ENCODE data around the gene KDM4C. TPM values are rescaled to one million over a fixed set of nuclear protein-coding genes. Genes with fewer than 3 reads are reported as not detected.

KDM4C gene
- total RNA-seq, 1 experiment from 2014 or later = 16.8 TPM

DNA sequence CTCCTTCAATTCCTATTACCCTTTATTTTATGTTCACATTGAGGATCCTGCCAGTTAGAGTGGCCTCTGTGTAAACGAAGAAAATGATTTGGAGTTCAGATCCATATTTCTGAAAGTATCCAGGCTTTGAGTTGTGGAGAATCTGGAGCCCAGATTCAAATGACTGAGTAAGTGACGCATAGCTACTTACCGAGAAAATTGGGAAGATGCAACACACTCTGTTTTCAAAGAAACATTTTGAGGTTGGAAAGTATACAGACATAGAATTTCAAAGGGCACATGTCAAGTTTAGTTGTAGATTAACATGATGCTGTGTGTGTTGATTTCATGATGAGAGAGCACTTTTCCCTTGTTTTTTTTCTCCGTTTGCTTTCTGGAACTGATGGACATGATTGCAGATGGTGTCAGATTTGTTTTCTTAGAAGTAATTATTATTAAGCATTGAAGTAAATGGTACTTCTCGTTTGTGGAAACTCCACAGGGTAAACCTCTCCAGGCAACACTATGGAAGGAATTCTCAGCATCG lies 148.1 kb downstream of the KDM4C start:
- ChIA-PET RAD21 (ENCODE audit: low non-redundant PET in 1 of 2, low total read pairs in 2 of 2, uncharacterized antibody in 2 of 2, unreplicated experiment in 2 of 2) (no interaction called here), CTCF (no interaction called here), POLR2A (no interaction called here)
- H2AFZ ChIP-seq (ENCODE audit: low read depth, low read length, poor library complexity, severe bottlenecking) = no peak overlapping the region
- BruUV-seq (replicated peaks) = no TSS peak
- no peak overlapping the region for H3K4me3 ChIP-seq (replicated peaks in 1 of 2; ENCODE audit: low read depth in 1 of 2, low read length in 2 of 2)
- peaks cover 11 to 15% of the 10 kb centered on the region in 2 experiments for H3K4me1 ChIP-seq (ENCODE audit: control insufficient read depth in 1 of 2, insufficient read depth in 2 of 2, low read length in 2 of 2)
- DNase-seq (ENCODE audit: low read depth, low spot score) = no peak
- TF ChIP-seq ELF1 (IDR thresholded peaks at IDR 0.05; ENCODE audit: borderline replicate concordance, low read depth) (no peak), SP1 (IDR thresholded peaks at IDR 0.05; ENCODE audit: low read depth) (no peak), POLR2A (IDR thresholded peaks at IDR 0.05; ENCODE audit: borderline replicate concordance, extremely low read depth, insufficient read depth, insufficient read length) (no peak), SRF (IDR thresholded peaks at IDR 0.05; ENCODE audit: low read depth) (no peak), ZNF274 (IDR thresholded peaks at IDR 0.05; ENCODE audit: low read depth, low read length) (no peak), SIN3A (IDR thresholded peaks at IDR 0.05; ENCODE audit: low read depth) (no peak)
- TF ChIP-seq, protein P1, sequence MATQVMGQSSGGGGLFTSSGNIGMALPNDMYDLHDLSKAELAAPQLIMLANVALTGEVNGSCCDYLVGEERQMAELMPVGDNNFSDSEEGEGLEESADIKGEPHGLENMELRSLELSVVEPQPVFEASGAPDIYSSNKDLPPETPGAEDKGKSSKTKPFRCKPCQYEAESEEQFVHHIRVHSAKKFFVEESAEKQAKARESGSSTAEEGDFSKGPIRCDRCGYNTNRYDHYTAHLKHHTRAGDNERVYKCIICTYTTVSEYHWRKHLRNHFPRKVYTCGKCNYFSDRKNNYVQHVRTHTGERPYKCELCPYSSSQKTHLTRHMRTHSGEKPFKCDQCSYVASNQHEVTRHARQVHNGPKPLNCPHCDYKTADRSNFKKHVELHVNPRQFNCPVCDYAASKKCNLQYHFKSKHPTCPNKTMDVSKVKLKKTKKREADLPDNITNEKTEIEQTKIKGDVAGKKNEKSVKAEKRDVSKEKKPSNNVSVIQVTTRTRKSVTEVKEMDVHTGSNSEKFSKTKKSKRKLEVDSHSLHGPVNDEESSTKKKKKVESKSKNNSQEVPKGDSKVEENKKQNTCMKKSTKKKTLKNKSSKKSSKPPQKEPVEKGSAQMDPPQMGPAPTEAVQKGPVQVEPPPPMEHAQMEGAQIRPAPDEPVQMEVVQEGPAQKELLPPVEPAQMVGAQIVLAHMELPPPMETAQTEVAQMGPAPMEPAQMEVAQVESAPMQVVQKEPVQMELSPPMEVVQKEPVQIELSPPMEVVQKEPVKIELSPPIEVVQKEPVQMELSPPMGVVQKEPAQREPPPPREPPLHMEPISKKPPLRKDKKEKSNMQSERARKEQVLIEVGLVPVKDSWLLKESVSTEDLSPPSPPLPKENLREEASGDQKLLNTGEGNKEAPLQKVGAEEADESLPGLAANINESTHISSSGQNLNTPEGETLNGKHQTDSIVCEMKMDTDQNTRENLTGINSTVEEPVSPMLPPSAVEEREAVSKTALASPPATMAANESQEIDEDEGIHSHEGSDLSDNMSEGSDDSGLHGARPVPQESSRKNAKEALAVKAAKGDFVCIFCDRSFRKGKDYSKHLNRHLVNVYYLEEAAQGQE (IDR thresholded peaks at IDR 0.05; ENCODE audit: low read depth) = no peak
- TF ChIP-seq, protein P2, sequence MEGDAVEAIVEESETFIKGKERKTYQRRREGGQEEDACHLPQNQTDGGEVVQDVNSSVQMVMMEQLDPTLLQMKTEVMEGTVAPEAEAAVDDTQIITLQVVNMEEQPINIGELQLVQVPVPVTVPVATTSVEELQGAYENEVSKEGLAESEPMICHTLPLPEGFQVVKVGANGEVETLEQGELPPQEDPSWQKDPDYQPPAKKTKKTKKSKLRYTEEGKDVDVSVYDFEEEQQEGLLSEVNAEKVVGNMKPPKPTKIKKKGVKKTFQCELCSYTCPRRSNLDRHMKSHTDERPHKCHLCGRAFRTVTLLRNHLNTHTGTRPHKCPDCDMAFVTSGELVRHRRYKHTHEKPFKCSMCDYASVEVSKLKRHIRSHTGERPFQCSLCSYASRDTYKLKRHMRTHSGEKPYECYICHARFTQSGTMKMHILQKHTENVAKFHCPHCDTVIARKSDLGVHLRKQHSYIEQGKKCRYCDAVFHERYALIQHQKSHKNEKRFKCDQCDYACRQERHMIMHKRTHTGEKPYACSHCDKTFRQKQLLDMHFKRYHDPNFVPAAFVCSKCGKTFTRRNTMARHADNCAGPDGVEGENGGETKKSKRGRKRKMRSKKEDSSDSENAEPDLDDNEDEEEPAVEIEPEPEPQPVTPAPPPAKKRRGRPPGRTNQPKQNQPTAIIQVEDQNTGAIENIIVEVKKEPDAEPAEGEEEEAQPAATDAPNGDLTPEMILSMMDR (IDR thresholded peaks at IDR 0.05 in 2 of 3, conservative IDR thresholded peaks at IDR 0.05 in 1 of 3; ENCODE audit: borderline replicate concordance in 1 of 3, insufficient read depth in 1 of 3, low read depth in 2 of 3, low read length in 2 of 3) = no peak
- TF ChIP-seq, protein P3, sequence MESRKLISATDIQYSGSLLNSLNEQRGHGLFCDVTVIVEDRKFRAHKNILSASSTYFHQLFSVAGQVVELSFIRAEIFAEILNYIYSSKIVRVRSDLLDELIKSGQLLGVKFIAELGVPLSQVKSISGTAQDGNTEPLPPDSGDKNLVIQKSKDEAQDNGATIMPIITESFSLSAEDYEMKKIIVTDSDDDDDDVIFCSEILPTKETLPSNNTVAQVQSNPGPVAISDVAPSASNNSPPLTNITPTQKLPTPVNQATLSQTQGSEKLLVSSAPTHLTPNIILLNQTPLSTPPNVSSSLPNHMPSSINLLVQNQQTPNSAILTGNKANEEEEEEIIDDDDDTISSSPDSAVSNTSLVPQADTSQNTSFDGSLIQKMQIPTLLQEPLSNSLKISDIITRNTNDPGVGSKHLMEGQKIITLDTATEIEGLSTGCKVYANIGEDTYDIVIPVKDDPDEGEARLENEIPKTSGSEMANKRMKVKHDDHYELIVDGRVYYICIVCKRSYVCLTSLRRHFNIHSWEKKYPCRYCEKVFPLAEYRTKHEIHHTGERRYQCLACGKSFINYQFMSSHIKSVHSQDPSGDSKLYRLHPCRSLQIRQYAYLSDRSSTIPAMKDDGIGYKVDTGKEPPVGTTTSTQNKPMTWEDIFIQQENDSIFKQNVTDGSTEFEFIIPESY (IDR thresholded peaks at IDR 0.05; ENCODE audit: extremely low read depth, insufficient replicate concordance, low read length) = no peak
- intact Hi-C loops (cut with micrococcal nuclease) = loop anchor here (5.0 kb wide), 1 partner anchor 751 kb away; no protein-coding TSS in a partner anchor
- H3K27me3 ChIP-seq (ENCODE audit: insufficient read depth, low read length) = no peaks in the 10 kb centered on the region
- no peak overlapping the region for H3K9ac ChIP-seq (ENCODE audit: low read length)
- no peaks in the 10 kb centered on the region for H3K9me2 ChIP-seq (ENCODE audit: insufficient read depth)
- H4K20me1 ChIP-seq (ENCODE audit: insufficient read depth) = no peaks in the 10 kb centered on the region
- no peaks in the 10 kb centered on the region for H3K79me2 ChIP-seq (ENCODE audit: insufficient read depth, low read length)
- no peak overlapping the region for H3K4me2 ChIP-seq (ENCODE audit: low read length)
- ATAC-seq = no peak
- H3K36me3 ChIP-seq (ENCODE audit: control insufficient read depth in 1 of 2, insufficient read depth in 2 of 2, low read length in 2 of 2) = no peaks in the 10 kb centered on the region
- H3K27ac ChIP-seq (ENCODE audit: low read depth, low read length) = no peak overlapping the region
- no peaks in the 10 kb centered on the region for H3K9me3 ChIP-seq (ENCODE audit: control insufficient read depth in 1 of 2, insufficient read depth in 1 of 2, low read depth in 1 of 2, low read length in 2 of 2)
